Large intestine (tissue), 3 donors: ENCODE data around the gene AUTS2. TPM values are rescaled to one million over a fixed set of nuclear protein-coding genes. Genes with fewer than 3 reads are reported as not detected.
A peak's percentile ranks its signal among the peaks of the same experiment; 100 is the strongest.

Source experiments
- DNase-seq, 2 donors: peaks; one replicate each; pipeline versions ENCODE4 v3.0.0 to v3.0.0-alpha.2; 2013
- H3K27ac ChIP-seq: one replicate; pipeline ENCODE4 v1.5.1; 2013; ENCODE audit warnings: low read length
- H3K27me3 ChIP-seq: 2 replicates; pipeline ENCODE4 v1.6.1; 2013; ENCODE audit warnings: low read length; ENCODE audit not compliant: control insufficient read depth, insufficient read depth
- H3K36me3 ChIP-seq: 2 replicates; pipeline ENCODE4 v1.6.1; 2013; ENCODE audit warnings: low read length; ENCODE audit not compliant: control insufficient read depth, insufficient read depth
- H3K4me1 ChIP-seq: one replicate; pipeline ENCODE4 v1.6.1; 2013; ENCODE audit warnings: low read length; ENCODE audit not compliant: control insufficient read depth, insufficient read depth
- H3K4me3 ChIP-seq: one replicate; pipeline ENCODE4 v1.5.1; 2013; ENCODE audit warnings: low read length
- H3K9me3 ChIP-seq: one replicate; pipeline ENCODE4 v1.6.1; 2013; ENCODE audit warnings: mild to moderate bottlenecking, low read depth, low read length, moderate library complexity; ENCODE audit not compliant: control insufficient read depth
- WGBS: methylation state at CpG from one replicate; pipeline ENCODE4 v1.1.5; 2013; ENCODE audit warnings: low lambda C conversion rate; ENCODE audit not compliant: insufficient coverage; 5-methylcytosine and 5-hydroxymethylcytosine counted together
- polyA plus RNA-seq: library from polyadenylated mRNA; unstranded; fragments of 120-200 nt; gene quantifications from one replicate; pipeline ENCODE4 v1.2.1, GENCODE V29; 2013

Gene AUTS2
- polyA plus RNA-seq, 1 donor: 51.3 TPM

GRCh38 chr7:70505468-70505867 lies 907.2 kb downstream of the AUTS2 start:
- Histone ChIP-seq H3K4me1 (no peaks in the 10 kb centered on the region), H3K27ac (no peak overlapping the region), H3K36me3 (no peaks in the 10 kb centered on the region), H3K9me3 (no peaks in the 10 kb centered on the region), H3K4me3 (no peak overlapping the region), H3K27me3 (no peaks in the 10 kb centered on the region)
- WGBS: no CpG with 5 or more reads among the region's 6 CpGs
- DNase-seq: no peak

DNA sequence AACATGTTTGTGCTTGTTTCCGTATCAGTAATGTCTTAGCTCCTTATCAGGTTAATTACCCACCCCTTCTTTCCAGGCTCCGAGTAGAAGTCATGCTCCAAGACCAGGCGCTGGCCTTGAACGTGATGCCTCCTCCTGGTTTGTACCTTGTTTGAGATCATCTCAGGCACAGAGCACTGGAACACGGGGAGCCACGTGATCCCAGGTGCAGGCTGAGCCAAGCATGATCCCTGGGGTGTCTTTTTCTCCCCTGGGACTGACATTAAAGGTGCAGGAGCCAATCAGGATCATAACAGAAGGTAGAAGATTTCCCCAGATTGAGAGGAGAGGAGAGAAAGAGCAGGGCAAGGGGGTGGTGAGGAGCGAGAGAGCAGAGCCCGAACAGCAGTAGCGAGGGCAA lies 907.6 kb downstream of the AUTS2 start:
- H3K4me3 ChIP-seq: no peak overlapping the region
- H3K36me3 ChIP-seq: no peaks in the 10 kb centered on the region
- no peak overlapping the region for H3K27ac ChIP-seq
- H3K27me3 ChIP-seq: no peaks in the 10 kb centered on the region
- no peaks in the 10 kb centered on the region for H3K9me3 ChIP-seq
- H3K4me1 ChIP-seq: no peaks in the 10 kb centered on the region
- no peak for DNase-seq
- 80% methylated on average over 1 of the region's 9 CpGs for WGBS

DNA sequence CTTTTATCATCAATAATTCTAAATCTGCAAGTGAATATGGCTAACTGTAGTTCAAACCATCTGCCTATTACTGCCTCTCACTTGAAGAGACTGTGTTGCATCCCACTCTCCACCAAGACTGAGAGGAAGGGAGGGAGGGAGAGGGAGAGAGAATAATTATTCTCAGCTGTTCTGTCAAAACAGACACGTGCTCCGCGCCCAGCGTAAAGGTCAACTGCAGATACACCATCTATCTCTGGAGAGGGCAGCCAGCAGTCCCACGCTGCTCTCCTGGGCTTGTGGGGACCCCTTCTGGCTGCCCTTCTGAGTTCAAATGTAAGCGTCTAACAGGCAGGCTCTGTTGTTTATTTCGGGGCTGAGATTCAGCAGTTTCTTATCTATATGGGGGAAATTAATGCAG lies 908.2 kb downstream of the AUTS2 start:
- Histone ChIP-seq H3K27me3 (no peaks in the 10 kb centered on the region), H3K27ac (no peak overlapping the region), H3K36me3 (no peaks in the 10 kb centered on the region), H3K4me1 (no peaks in the 10 kb centered on the region), H3K9me3 (no peaks in the 10 kb centered on the region), H3K4me3 (no peak overlapping the region)
- peak; percentile 58 to 69 for DNase-seq
- no CpG with 5 or more reads among the region's 7 CpGs for WGBS

- Histone ChIP-seq H3K36me3 (no peaks in the 10 kb centered on the region), H3K27me3 (no peaks in the 10 kb centered on the region), H3K9me3 (no peaks in the 10 kb centered on the region), H3K4me3 (no peak overlapping the region), H3K27ac (no peak overlapping the region), H3K4me1 (no peaks in the 10 kb centered on the region)
- WGBS: 80% methylated on average over 2 of the region's 7 CpGs
- DNase-seq: no peak
Measured at GRCh38 chr7:70512144-70512543, 913.9 kb downstream of the AUTS2 start.

- Histone ChIP-seq H3K27me3 (no peaks in the 10 kb centered on the region), H3K4me1 (no peaks in the 10 kb centered on the region), H3K9me3 (no peaks in the 10 kb centered on the region), H3K36me3 (no peaks in the 10 kb centered on the region), H3K27ac (no peak overlapping the region), H3K4me3 (no peak overlapping the region)
- WGBS: 100% methylated on average over 1 of the region's 3 CpGs
- no peak for DNase-seq
Measured at GRCh38 chr7:70512761-70513160, 914.5 kb downstream of the AUTS2 start.

GRCh38 chr7:70520611-70521010 lies 922.3 kb downstream of the AUTS2 start:
- Histone ChIP-seq H3K27me3 (no peaks in the 10 kb centered on the region), H3K27ac (no peak overlapping the region), H3K4me3 (no peak overlapping the region), H3K4me1 (no peaks in the 10 kb centered on the region), H3K36me3 (no peaks in the 10 kb centered on the region), H3K9me3 (no peaks in the 10 kb centered on the region)
- 60% methylated on average over 2 of the region's 4 CpGs for WGBS
- DNase-seq: no peak

- no peaks in the 10 kb centered on the region for H3K4me1 ChIP-seq
- H3K27me3 ChIP-seq: no peaks in the 10 kb centered on the region
- no peak overlapping the region for H3K4me3 ChIP-seq
- H3K36me3 ChIP-seq: no peaks in the 10 kb centered on the region
- no CpG with 5 or more reads among the region's 8 CpGs for WGBS
- no peak overlapping the region for H3K27ac ChIP-seq
- no peaks in the 10 kb centered on the region for H3K9me3 ChIP-seq
- no peak for DNase-seq
Measured at GRCh38 chr7:70523249-70523988, 925.1 kb downstream of the AUTS2 start.

GRCh38 chr7:70523989-70524351 lies 925.7 kb downstream of the AUTS2 start:
- no peaks in the 10 kb centered on the region for H3K36me3 ChIP-seq
- DNase-seq: no peak
- H3K4me3 ChIP-seq: no peak overlapping the region
- H3K9me3 ChIP-seq: no peaks in the 10 kb centered on the region
- 100% methylated on average over 1 of the region's 2 CpGs for WGBS
- no peaks in the 10 kb centered on the region for H3K27me3 ChIP-seq
- no peak overlapping the region for H3K27ac ChIP-seq
- no peaks in the 10 kb centered on the region for H3K4me1 ChIP-seq

GRCh38 chr7:70525991-70526390 lies 927.7 kb downstream of the AUTS2 start:
- no peak overlapping the region for H3K27ac ChIP-seq
- H3K27me3 ChIP-seq: no peaks in the 10 kb centered on the region
- WGBS: no CpG with 5 or more reads among the region's 5 CpGs
- no peak overlapping the region for H3K4me3 ChIP-seq
- H3K36me3 ChIP-seq: no peaks in the 10 kb centered on the region
- H3K9me3 ChIP-seq: no peaks in the 10 kb centered on the region
- no peak for DNase-seq
- H3K4me1 ChIP-seq: no peaks in the 10 kb centered on the region

DNA sequence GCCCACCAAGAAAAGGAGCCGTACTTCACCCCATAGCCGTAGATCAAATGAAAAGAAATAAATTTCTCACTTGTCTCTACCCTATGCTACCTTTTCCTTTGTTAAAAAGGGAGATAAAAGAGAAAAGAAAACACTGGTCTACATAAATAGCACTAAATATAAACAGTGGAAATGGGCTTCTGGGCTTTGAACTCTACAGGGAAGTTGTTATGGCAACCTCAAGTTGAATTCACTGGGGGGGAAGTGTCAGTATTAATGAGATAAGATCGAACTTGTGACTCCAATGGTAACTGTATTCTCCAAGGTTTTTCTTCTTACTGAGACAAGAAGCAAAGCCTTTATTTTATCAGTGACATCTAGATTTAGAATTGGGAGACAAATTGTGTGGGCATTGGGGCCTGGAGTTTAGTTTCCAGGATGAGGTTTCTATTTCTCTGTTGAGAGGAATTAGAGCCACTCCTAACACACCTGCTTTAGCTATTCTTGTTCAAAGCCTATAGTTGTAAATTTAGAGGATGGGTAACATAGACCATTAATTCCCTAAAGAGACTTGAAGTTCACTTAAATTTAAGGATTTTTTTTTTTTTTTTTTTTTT lies 929.3 kb downstream of the AUTS2 start:
- H3K36me3 ChIP-seq: no peaks in the 10 kb centered on the region
- H3K4me1 ChIP-seq: no peaks in the 10 kb centered on the region
- no peak overlapping the region for H3K27ac ChIP-seq
- H3K4me3 ChIP-seq: no peak overlapping the region
- no peaks in the 10 kb centered on the region for H3K9me3 ChIP-seq
- no peaks in the 10 kb centered on the region for H3K27me3 ChIP-seq
- WGBS: no CpG with 5 or more reads among the region's 3 CpGs
- DNase-seq: peak in 1 of 2 donors; percentile 17

DNA sequence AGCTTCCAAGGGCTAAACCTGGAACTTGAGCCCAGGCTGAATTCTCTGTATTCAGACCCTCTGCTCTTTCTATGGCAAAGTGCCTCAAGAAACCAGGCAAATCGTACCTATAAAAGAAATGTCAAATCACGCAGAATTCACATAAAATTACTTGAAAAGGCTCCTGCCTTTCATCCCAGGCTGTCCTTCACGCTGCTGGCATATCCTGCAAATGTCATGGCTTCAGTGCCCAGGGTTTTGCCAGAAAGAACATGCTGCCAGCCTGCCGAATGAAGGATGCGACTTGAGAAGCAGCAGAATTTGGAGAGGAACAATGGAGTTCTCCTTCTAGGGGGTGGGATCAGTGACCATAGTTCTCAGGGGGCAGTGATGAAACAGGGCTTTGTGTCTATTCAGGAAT lies 931.2 kb downstream of the AUTS2 start:
- WGBS: no CpG with 5 or more reads among the region's 5 CpGs
- H3K27me3 ChIP-seq: no peaks in the 10 kb centered on the region
- DNase-seq: no peak
- no peak overlapping the region for H3K4me3 ChIP-seq
- no peak overlapping the region for H3K27ac ChIP-seq
- no peaks in the 10 kb centered on the region for H3K36me3 ChIP-seq
- no peaks in the 10 kb centered on the region for H3K4me1 ChIP-seq
- no peaks in the 10 kb centered on the region for H3K9me3 ChIP-seq
